HL-60 (cell line): ENCODE measurements around the gene ITPRIPL2.

ENCODE experiments used
- DNase-seq, 2 experiments: peaks; one replicate each; pipeline ENCODE4 v3.0.0-alpha.2; 2010 to 2020; ENCODE audit warnings: low read depth in 1 of 2, low spot score in 1 of 2
- H3K27ac ChIP-seq: fragments of 250-450 bp; sonication (Bioruptor Pico); replicated peaks from 2 replicates; pipeline ENCODE4 v1.5.1; 2020; ENCODE audit warnings: mild to moderate bottlenecking, moderate library complexity
- H3K27me3 ChIP-seq: fragments of 250-450 bp; sonication (Bioruptor Pico); 2 replicates; pipeline ENCODE4 v1.5.1; 2021; ENCODE audit warnings: mild to moderate bottlenecking, moderate library complexity; ENCODE audit not compliant: insufficient read depth, poor library complexity, severe bottlenecking
- H3K4me3 ChIP-seq: replicated peaks from 2 replicates; pipeline ENCODE4 v1.5.1; 2011; ENCODE audit warnings: mild to moderate bottlenecking, control low read depth, low read length; ENCODE audit not compliant: insufficient read depth
- CTCF ChIP-seq: IDR thresholded peaks from one replicate; pipeline ENCODE4 v1.5.1; 2011; ENCODE audit warnings: low read length, control low read depth, inconsistent platforms; ENCODE audit not compliant: insufficient read depth
- GABPA ChIP-seq: IDR thresholded peaks from 2 replicates; pipeline ENCODE4 v1.6.1; 2012; ENCODE audit warnings: low read depth
- POLR2AphosphoS5 ChIP-seq: IDR thresholded peaks from 2 replicates; pipeline ENCODE4 v1.6.1; 2012; ENCODE audit warnings: low read depth
- REST ChIP-seq: IDR thresholded peaks from 2 replicates; pipeline ENCODE4 v1.6.1; 2012; ENCODE audit warnings: low read depth; ENCODE audit not compliant: insufficient replicate concordance
- SPI1 ChIP-seq: IDR thresholded peaks from 2 replicates; pipeline ENCODE4 v1.6.1; 2012; ENCODE audit warnings: low read depth, mild to moderate bottlenecking, borderline replicate concordance

ITPRIPL2 gene

GRCh38 chr16:19142939-19143598 is 29.3 kb downstream of the ITPRIPL2 start:
- Histone ChIP-seq H3K27ac (no peak overlapping the region), H3K4me3 (no peak overlapping the region), H3K27me3 (no peaks in the 10 kb centered on the region)
- DNase-seq: no peak
- TF ChIP-seq POLR2AphosphoS5 (no peak), CTCF (no peak), GABPA (no peak), SPI1 (no peak), REST (no peak)

- TF ChIP-seq REST (no peak), SPI1 (no peak), GABPA (no peak)
These were observed 29.8 kb downstream of the ITPRIPL2 start for GRCh38 chr16:19143599-19143956.

GRCh38 chr16:19145010-19145409 is 31.2 kb downstream of the ITPRIPL2 start:
- no peaks in the 10 kb centered on the region for H3K27me3 ChIP-seq

More at GRCh38 chr16:19143599-19143956, 29.8 kb downstream of the ITPRIPL2 start:
- H3K4me3 ChIP-seq: no peak overlapping the region
- no peak for DNase-seq
- H3K27me3 ChIP-seq: no peaks in the 10 kb centered on the region
- no peak overlapping the region for H3K27ac ChIP-seq

More at GRCh38 chr16:19145010-19145409, 31.2 kb downstream of the ITPRIPL2 start:
- no peak for DNase-seq
- no peak overlapping the region for H3K4me3 ChIP-seq
- H3K27ac ChIP-seq: no peak overlapping the region
- TF ChIP-seq REST (no peak), POLR2AphosphoS5 (no peak), CTCF (no peak), SPI1 (no peak), GABPA (no peak)
